HG03025 (cell line): ENCODE data around the gene SOX14.

Experiments
- ATAC-seq: cut with Tn5 transposase; IDR thresholded peaks from one replicate; pipeline ENCODE4 v1.9.1; 2021; ENCODE audit warnings: mild to moderate bottlenecking, moderate library complexity; ENCODE audit not compliant: unreplicated experiment, low FRiP score

Gene SOX14

GRCh38 chr3:137764001-137764433 lies at the start of gene SOX14:
SOX14 (plus strand) TSS chr3:137764315; CDS start chr3:137764785, 470 bp downstream.
- no peak for ATAC-seq

DNA sequence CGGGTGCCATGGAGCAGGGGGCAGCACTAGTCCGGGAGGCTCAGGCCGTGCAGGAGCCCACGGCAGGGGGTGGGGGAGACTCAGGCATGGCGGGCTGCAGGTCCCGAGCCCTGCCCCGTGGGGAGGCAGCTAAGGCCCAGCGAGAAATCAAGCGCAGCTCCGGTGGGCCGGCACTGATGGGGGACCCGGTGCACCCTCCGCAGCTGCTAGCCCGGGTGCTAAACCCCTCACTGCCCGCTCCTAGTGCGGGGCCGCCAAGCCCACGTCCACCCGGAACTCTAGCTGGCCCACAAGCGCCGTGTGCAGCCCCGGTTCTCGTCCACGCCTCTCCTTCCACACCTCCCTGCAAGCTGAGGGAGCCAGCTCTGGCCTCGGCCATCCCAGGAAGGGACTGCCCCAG lies 49.6 kb upstream of the SOX14 start:
- ATAC-seq, result no peak

DNA sequence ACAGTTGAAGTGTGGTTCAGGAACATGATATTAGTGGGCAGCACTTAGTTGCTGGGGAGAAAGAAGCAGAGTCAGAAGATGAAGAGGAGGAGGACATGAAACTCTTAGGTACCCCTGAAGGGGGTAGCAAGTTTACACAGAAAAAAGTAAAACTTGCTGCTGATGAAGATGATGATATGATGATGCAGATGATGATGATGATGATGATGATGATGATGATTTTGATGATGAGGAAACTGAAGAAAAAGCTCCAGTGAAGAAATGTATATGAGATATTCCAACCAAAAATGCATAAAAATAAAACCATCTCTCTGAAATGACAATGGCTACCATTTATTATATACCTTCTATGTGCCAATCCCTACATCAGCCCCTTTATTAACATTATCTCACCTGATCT lies 39.9 kb upstream of the SOX14 start:
- no peak for ATAC-seq

DNA sequence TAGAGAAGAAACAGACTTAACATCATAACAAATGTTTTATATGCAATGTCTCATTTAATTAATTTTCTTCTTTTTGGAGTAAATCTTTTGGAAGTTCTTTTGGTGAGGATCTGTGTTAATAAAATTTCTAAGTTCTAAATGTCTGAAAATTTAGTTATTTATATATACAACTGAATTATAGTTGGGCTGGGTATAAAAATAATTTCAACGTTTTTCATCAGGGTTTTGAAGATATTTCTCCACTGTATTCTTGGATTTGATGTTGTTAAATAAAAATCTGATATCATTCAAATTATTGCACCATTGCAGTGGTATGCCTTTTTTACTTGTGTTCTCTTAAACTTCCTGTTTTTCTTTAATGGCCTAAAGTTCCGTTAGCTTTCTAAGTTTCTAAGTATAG lies 26.9 kb upstream of the SOX14 start:
- no peak for ATAC-seq

GRCh38 chr3:137738710-137739109 lies 25.4 kb upstream of the SOX14 start:
- ATAC-seq, result no peak

- ATAC-seq, result no peak
Observed at GRCh38 chr3:137743608-137744007, 20.5 kb upstream of the SOX14 start.

DNA sequence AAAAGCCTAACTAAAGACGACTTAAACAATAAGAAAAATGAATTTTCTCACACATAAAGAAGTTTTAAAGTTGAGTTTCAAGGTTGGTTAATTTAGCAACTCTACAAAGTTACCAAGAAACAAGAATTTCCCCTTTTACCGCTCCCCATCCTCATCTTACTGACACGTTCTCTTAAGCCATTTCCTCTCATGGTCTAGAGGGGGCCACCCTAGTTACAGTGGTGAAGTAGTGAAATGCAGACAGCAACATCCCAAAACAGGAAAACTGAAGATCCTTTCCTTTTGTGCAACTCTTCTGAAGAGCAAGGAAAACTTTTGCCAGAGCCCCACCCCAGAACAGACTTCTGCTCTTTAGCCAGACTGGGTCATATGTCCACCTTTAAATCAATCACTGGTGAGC lies 17.3 kb upstream of the SOX14 start:
- ATAC-seq, result no peak

DNA sequence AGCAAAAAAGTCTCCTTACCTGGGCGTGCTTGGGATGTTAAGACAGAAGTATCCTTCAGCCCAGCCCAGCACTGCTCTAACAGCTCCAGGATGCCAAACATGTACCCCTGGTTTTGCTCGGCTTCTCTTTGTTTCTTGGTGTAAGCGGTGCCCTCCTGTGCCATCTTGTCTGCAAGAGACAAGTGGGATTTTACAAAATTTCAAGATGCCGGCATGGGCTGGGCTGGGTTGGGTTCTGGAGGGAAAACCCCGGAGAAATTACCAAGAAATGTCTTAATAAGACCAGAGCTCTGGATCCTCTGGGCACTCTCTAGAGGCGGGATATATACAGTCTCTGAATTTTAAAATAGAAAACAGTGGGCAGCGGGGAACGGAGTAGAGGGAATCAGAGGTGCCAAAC lies 4.6 kb upstream of the SOX14 start:
- no peak for ATAC-seq

GRCh38 chr3:137760341-137761098 lies 3.6 kb upstream of the SOX14 start:
- no peak for ATAC-seq

DNA sequence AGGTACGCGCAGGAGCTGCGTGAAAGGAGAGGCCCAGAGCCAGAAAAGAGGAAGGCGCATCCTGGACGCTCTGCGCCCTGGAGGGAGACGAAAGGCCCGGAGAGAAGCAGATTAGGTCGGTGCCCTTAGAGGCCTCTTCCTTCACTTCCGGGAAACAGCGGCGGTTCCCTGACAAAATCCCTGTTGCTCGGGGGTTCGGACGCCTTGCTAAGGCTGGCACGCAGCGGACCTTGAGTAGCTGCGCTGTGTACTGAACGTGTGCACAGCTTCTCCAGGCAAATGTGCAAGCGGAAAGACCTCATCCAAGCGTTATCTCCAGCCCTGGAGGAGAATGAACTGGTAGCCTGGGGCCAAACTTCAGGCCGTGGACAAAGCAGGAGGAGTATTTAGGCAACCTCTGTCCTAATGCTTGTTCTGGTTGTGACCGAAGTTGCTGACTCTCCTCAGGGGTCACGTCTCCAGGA lies 3.0 kb upstream of the SOX14 start:
- ATAC-seq, result no peak

- ATAC-seq, result no peak
Observed at GRCh38 chr3:137761563-137762503, 2.3 kb upstream of the SOX14 start.

- ATAC-seq, result no peak
Observed at GRCh38 chr3:137762674-137763593, 1.2 kb upstream of the SOX14 start.

GRCh38 chr3:137763594-137763938 lies 549 bp upstream of the SOX14 start:
- no peak for ATAC-seq

- ATAC-seq, result no peak
Observed at GRCh38 chr3:137764563-137765309, 621 bp downstream of the SOX14 start.

DNA sequence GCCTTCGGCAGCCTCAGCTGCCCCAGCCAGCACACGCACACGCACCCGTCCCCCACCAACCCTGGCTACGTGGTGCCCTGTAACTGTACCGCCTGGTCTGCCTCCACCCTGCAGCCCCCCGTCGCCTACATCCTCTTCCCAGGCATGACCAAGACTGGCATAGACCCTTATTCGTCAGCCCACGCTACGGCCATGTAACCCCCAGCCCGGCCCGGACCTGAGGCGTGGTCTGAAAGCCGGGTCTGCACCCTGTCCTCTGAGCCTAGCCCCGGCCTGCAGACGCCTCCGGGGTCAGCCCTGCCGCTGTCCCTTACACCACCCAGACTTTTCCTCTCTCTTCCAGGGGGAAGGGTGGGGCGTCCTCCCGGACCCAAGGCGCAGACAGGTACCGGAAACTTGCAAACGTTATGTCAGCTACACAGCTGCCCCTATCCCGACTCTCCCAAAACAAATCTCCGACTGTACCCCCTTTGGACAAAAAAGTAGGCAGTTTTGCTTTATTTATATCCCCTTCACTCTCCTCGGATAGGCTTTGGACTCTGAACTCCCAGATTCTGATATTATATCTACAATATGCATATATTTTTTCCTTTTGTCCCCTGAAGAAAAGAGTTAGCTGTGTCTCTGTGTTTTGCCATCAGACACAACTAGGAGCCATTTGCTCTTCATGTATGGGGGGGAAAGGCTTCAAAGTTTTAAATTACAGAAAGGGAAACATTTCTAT lies 1.4 kb downstream of the SOX14 start:
- no peak for ATAC-seq

DNA sequence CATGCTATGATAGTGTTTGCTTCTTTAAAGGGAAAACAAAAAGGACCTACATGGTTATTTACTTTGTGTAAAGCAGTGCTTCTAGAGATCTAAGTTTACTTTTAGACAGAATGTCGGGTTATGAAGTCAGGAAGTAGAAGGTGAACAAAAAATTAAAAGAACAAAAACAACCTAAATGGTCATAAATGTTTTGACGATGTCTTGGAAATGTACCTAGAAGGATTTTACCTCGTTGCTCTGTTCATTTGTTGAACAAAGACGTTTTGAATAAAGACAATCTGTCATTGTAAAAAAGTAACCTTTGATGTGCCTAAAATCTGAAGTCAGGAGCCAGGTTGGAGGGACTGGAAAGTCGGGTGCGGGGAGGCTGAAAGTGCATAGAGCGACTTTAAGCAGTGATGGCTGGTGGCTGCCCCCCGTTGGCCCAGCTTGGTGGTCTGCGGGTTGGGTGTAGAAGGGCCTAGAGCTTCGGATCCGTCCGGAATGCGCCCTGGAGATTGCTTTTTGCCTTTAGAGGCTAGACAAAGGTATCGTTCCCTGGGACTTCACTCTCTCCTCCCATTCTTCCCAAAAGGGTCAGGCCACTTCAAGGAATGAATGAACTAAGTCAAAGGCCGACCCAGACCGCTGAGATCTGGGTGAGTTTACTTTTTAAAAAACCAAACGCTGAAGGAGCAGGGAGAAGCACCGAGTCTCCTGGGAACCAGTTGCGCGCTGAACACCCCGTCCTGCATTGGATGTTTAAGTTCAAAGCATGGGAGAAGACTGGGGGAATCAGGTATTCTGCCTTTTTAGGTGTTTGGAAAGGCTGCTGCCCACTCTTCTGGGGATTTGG lies 2.1 kb downstream of the SOX14 start:
- ATAC-seq, result no peak

DNA sequence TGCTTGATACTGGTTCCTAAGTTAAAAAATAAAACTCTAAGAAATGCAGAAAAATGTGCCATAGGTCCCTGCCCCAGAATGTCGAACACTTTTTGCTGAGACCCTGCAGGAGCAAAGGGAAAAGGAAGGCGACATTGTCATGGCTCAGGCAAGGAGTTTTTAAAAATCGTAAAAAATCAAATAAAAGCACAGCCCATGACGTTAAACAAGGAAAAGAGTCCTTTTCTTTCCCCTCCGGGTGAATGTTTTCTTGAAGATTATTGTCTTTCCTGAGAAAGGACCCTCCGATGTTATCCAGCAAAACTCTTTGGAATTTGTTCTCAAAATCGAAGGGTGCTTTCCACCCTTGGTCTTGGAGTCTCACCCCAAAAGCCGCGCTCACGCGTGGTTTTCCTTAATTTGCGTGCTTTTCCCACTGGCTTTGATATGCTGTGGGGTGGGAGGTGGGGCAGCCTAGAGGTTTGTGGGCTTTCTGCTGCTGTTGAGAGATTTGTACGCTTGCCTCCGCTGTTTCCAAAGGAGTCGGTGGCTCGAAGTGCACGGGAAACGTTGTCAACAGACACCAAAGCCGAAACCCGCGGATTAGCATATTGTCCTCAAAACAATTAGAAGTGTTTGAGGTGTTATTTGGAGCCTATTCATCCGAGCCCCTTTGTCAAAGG lies 2.9 kb downstream of the SOX14 start:
- no peak for ATAC-seq
